WTC11 (cell line): Measurements from ENCODE around the gene BCAS3. TPM values are rescaled to one million over a fixed set of nuclear protein-coding genes. Genes with fewer than 3 reads are reported as not detected.

ENCODE experiments used
- ATAC-seq: fragments of 200-7000 bp; cut with Tn5 transposase; 2 replicates; pipeline ENCODE4 v1.10.0; 2021; ENCODE audit warnings: mild to moderate bottlenecking, moderate library complexity
- CTCF ChIA-PET: fragments of 300-600 bp; sonication (Branson Sonifier 250); formaldehyde crosslinking; loops from one replicate; lab custom pipeline; 2021; ENCODE audit warnings: antibody characterized with exemption; lab: Charles Lee
- POLR2A ChIA-PET: fragments of 350-600 bp; sonication (Branson Sonifier 250); formaldehyde crosslinking; loops from one replicate; lab custom pipeline; 2021; ENCODE audit warnings: antibody characterized with exemption; lab: Charles Lee
- DNase-seq: peaks from one replicate; pipeline ENCODE4 v3.0.0; 2021; ENCODE audit warnings: low spot score
- H3K27ac Mint-ChIP-seq: 2 replicates; pipeline ENCODE4 v1.8.0; 2021; ENCODE audit warnings: mixed read lengths
- H3K27me3 Mint-ChIP-seq: 2 replicates; pipeline ENCODE4 v1.8.0; 2021; ENCODE audit warnings: low read depth, mild to moderate bottlenecking, moderate library complexity, mixed read lengths
- H3K36me3 Mint-ChIP-seq: 2 replicates; pipeline ENCODE4 v1.8.0; 2021; ENCODE audit warnings: mixed read lengths
- H3K4me1 Mint-ChIP-seq: 2 replicates; pipeline ENCODE4 v1.8.0; 2022; ENCODE audit warnings: mixed read lengths
- H3K4me3 Mint-ChIP-seq: 2 replicates; pipeline ENCODE4 v1.8.0; 2021; ENCODE audit warnings: mild to moderate bottlenecking, moderate library complexity, mixed read lengths
- H3K9me3 Mint-ChIP-seq: 2 replicates; pipeline ENCODE4 v1.8.0; 2021; ENCODE audit warnings: mixed read lengths
- ETV6 ChIP-seq: sonication (generic); formaldehyde crosslinking; IDR thresholded peaks from 2 replicates; pipeline ENCODE4 v1.8.1; 2022; ENCODE audit warnings: mild to moderate bottlenecking, missing genetic modification reagents
- FOXK1 ChIP-seq: sonication (generic); formaldehyde crosslinking; IDR thresholded peaks from 2 replicates; pipeline ENCODE4 v1.8.0; 2022; ENCODE audit warnings: mild to moderate bottlenecking, moderate library complexity, missing genetic modification reagents
- IRF2 ChIP-seq: sonication (generic); formaldehyde crosslinking; IDR thresholded peaks from 2 replicates; pipeline ENCODE4 v1.8.0; 2022; ENCODE audit warnings: low read depth, missing genetic modification reagents, borderline replicate concordance
- KAT7 ChIP-seq: sonication (generic); formaldehyde crosslinking; IDR thresholded peaks from 2 replicates; pipeline ENCODE4 v1.8.1; 2023; ENCODE audit warnings: missing genetic modification reagents, mild to moderate bottlenecking, borderline replicate concordance
- NFE2L1 ChIP-seq: sonication (generic); formaldehyde crosslinking; IDR thresholded peaks from 2 replicates; pipeline ENCODE4 v1.8.1; 2023; ENCODE audit warnings: missing genetic modification reagents
- PRRX2 ChIP-seq: fragments of 250-450 bp; sonication (Bioruptor Pico); IDR thresholded peaks from 2 replicates; pipeline ENCODE4 v1.8.0; 2021; ENCODE audit warnings: mild to moderate bottlenecking
- TEAD4 ChIP-seq: sonication (generic); formaldehyde crosslinking; IDR thresholded peaks from 2 replicates; pipeline ENCODE4 v1.8.0; 2022; ENCODE audit warnings: mild to moderate bottlenecking, missing genetic modification reagents
- TP53 ChIP-seq: sonication (generic); formaldehyde crosslinking; IDR thresholded peaks from 2 replicates; pipeline ENCODE4 v1.8.1; 2023; ENCODE audit warnings: mild to moderate bottlenecking, missing genetic modification reagents
- ZNF416 ChIP-seq: fragments of 250-450 bp; sonication (Bioruptor Pico); IDR thresholded peaks from 2 replicates; pipeline ENCODE4 v1.9.0; 2021; ENCODE audit warnings: mild to moderate bottlenecking, inconsistent platforms
- total RNA-seq: library from RNA; stranded (reverse); gene quantifications from 3 replicates; pipeline ENCODE4 v1.2.3, GENCODE V29; 2021
- TF ChIP-seq, protein P1 (sequence below): fragments of 250-450 bp; sonication (Bioruptor Pico); conservative IDR thresholded peaks from 2 replicates; pipeline ENCODE4 v1.9.0; 2021; ENCODE audit warnings: mild to moderate bottlenecking
- TF ChIP-seq, protein P2 (sequence below): sonication (generic); formaldehyde crosslinking; IDR thresholded peaks from 2 replicates; pipeline ENCODE4 v1.8.1; 2023; ENCODE audit warnings: mild to moderate bottlenecking, moderate library complexity, missing genetic modification reagents
- TF ChIP-seq, protein P3 (sequence below): sonication (generic); formaldehyde crosslinking; IDR thresholded peaks from 2 replicates; pipeline ENCODE4 v1.8.1; 2023; ENCODE audit warnings: mild to moderate bottlenecking, missing genetic modification reagents, moderate library complexity
- TF ChIP-seq, protein P4 (sequence below): fragments of 250-450 bp; sonication (Bioruptor Pico); IDR thresholded peaks from 2 replicates; pipeline ENCODE4 v1.9.0; 2021; ENCODE audit warnings: moderate library complexity, mild to moderate bottlenecking, inconsistent platforms, borderline replicate concordance
- TF ChIP-seq, protein P5 (sequence below): sonication (generic); formaldehyde crosslinking; IDR thresholded peaks from 2 replicates; pipeline ENCODE4 v1.8.1; 2022; ENCODE audit warnings: low read depth, missing genetic modification reagents, borderline replicate concordance
- TF ChIP-seq, protein P6 (sequence below): sonication (generic); formaldehyde crosslinking; IDR thresholded peaks from 2 replicates; pipeline ENCODE4 v1.8.0; 2022; ENCODE audit warnings: mild to moderate bottlenecking, missing genetic modification reagents
- TF ChIP-seq, protein P7 (sequence below): fragments of 200-600 bp; IDR thresholded peaks from 2 replicates; pipeline ENCODE4 v1.8.0; 2022; ENCODE audit warnings: antibody characterized with exemption
- TF ChIP-seq, protein P8 (sequence below): fragments of 250-450 bp; sonication (Bioruptor Pico); IDR thresholded peaks from 2 replicates; pipeline ENCODE4 v2.1.2; 2022; ENCODE audit warnings: mild to moderate bottlenecking, moderate library complexity
- TF ChIP-seq, protein P9 (sequence below): sonication (generic); formaldehyde crosslinking; IDR thresholded peaks from 2 replicates; pipeline ENCODE4 v1.8.1; 2022; ENCODE audit warnings: mild to moderate bottlenecking, missing genetic modification reagents, moderate library complexity, borderline replicate concordance

Gene BCAS3
- total RNA-seq, 1 experiment from 2014 or later, result 15.5 TPM

DNA sequence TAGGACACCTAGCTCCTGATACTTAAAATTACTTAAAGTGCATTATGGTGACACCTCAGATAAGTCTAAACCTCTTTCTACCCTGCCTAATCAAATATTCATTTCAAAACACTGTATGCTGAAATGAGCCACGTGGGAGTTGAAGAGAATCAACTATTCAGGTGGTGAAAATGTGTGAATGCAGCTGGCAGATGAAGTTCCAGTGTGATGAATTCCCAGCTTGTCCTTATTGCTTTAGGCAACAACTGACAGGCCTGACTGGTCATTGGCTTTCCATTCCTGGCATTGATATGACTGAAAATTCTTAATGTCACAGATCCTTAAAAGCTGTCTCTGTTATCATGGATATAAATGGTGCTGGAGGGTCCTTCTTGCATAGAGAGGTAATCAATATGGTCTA is 420.1 kb downstream of the BCAS3 start:
- H3K27me3 Mint-ChIP-seq, result no peaks in the 10 kb centered on the region
- ChIA-PET POLR2A (no interaction called here), CTCF (no interaction called here)
- TF ChIP-seq FOXK1 (CRISPR knock-in tag) (no peak), ETV6 (CRISPR knock-in tag) (no peak), ZNF416 (CRISPR knock-in tag) (no peak), TP53 (CRISPR knock-in tag) (no peak), TEAD4 (CRISPR knock-in tag) (no peak)
- TF ChIP-seq, protein P1, sequence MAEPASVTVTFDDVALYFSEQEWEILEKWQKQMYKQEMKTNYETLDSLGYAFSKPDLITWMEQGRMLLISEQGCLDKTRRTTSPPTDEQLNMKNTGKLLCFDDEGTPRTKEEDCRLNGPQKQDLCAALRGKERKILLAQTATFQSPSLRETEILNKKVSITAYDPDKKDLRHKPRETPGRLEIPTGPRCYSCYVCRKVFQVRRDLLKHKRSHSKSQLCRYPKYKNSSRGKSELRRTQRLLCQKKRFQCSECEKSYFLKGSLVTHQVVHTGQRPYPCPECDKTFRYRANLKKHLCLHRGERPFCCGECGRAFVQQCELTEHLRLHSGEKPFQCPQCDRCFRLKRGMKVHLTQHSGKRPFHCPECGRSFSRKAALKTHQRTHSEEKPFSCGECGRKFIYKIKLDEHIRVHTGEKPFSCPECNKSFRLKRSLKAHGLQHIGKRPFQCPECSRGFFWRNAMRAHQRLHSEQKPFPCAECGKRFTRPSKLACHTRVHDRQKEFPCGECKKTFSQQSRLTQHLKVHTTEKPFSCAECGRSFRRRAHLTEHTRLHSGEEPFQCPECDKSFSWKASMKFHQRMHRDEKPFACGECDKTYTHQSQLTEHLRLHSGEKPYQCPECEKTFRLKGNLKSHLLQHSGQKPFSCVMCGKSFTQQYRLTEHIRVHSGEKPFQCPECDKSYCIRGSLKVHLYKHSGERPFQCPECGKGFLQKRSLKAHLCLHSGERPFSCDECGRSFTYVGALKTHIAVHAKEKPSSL (CRISPR knock-in tag), result no peak
- TF ChIP-seq, protein P2, sequence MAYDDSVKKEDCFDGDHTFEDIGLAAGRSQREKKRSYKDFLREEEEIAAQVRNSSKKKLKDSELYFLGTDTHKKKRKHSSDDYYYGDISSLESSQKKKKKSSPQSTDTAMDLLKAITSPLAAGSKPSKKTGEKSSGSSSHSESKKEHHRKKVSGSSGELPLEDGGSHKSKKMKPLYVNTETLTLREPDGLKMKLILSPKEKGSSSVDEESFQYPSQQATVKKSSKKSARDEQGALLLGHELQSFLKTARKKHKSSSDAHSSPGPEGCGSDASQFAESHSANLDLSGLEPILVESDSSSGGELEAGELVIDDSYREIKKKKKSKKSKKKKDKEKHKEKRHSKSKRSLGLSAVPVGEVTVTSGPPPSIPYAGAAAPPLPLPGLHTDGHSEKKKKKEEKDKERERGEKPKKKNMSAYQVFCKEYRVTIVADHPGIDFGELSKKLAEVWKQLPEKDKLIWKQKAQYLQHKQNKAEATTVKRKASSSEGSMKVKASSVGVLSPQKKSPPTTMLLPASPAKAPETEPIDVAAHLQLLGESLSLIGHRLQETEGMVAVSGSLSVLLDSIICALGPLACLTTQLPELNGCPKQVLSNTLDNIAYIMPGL, result no peak
- TF ChIP-seq, protein P3, sequence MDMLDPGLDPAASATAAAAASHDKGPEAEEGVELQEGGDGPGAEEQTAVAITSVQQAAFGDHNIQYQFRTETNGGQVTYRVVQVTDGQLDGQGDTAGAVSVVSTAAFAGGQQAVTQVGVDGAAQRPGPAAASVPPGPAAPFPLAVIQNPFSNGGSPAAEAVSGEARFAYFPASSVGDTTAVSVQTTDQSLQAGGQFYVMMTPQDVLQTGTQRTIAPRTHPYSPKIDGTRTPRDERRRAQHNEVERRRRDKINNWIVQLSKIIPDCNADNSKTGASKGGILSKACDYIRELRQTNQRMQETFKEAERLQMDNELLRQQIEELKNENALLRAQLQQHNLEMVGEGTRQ, result no peak
- TF ChIP-seq, protein P4, sequence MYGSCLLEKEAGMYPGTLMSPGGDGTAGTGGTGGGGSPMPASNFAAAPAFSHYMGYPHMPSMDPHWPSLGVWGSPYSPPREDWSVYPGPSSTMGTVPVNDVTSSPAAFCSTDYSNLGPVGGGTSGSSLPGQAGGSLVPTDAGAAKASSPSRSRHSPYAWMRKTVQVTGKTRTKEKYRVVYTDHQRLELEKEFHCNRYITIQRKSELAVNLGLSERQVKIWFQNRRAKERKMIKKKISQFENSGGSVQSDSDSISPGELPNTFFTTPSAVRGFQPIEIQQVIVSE (CRISPR knock-in tag), result no peak
- TF ChIP-seq, protein P5, sequence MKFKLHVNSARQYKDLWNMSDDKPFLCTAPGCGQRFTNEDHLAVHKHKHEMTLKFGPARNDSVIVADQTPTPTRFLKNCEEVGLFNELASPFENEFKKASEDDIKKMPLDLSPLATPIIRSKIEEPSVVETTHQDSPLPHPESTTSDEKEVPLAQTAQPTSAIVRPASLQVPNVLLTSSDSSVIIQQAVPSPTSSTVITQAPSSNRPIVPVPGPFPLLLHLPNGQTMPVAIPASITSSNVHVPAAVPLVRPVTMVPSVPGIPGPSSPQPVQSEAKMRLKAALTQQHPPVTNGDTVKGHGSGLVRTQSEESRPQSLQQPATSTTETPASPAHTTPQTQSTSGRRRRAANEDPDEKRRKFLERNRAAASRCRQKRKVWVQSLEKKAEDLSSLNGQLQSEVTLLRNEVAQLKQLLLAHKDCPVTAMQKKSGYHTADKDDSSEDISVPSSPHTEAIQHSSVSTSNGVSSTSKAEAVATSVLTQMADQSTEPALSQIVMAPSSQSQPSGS (CRISPR knock-in tag), result no peak
- TF ChIP-seq, protein P6, sequence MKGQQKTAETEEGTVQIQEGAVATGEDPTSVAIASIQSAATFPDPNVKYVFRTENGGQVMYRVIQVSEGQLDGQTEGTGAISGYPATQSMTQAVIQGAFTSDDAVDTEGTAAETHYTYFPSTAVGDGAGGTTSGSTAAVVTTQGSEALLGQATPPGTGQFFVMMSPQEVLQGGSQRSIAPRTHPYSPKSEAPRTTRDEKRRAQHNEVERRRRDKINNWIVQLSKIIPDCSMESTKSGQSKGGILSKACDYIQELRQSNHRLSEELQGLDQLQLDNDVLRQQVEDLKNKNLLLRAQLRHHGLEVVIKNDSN (CRISPR knock-in tag), result no peak
- ATAC-seq (no peak), DNase-seq (no peak)
- H3K4me3 Mint-ChIP-seq, result no peak overlapping the region
- H3K27ac Mint-ChIP-seq, result no peak overlapping the region
- peaks cover 3% of the 10 kb centered on the region for H3K9me3 Mint-ChIP-seq
- no peaks in the 10 kb centered on the region for H3K4me1 Mint-ChIP-seq
- no peaks in the 10 kb centered on the region for H3K36me3 Mint-ChIP-seq

DNA sequence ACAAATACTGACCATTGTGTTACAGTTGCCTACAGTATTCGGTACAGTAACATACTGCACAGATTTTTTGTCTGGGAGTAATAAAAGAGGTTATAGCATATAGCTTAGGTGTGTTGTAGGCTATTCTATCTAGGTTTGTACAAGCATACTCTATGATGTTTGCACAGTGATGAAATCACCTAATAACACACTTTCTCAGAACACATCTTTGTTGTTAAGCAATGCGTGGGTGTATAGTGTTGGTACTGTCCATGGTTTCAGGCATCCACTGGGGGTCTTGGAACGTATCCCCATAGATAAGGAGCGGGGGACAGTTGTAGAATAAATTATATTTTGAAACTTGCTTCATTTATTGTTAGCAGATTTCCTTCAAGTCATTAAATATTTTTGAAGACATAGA is 428.7 kb downstream of the BCAS3 start:
- Mint-ChIP-seq H3K27me3 (no peaks in the 10 kb centered on the region), H3K36me3 (peaks cover 8% of the 10 kb centered on the region), H3K4me1 (peaks cover 6% of the 10 kb centered on the region), H3K27ac (no peak overlapping the region), H3K9me3 (peaks cover 12% of the 10 kb centered on the region), H3K4me3 (no peak overlapping the region)
- no peak for ATAC-seq
- no peak for DNase-seq
- ChIA-PET POLR2A (interaction anchor here (0.6 kb wide), 1 partner anchor 505 kb away, joined by 4 read pairs; no protein-coding TSS in a partner anchor), CTCF (interaction anchor here (0.6 kb wide), 2 partner anchors 16 to 576 kb away, joined by 3 read pairs; no protein-coding TSS in a partner anchor)
- TF ChIP-seq, protein P3, result no peak
- TF ChIP-seq, protein P7, sequence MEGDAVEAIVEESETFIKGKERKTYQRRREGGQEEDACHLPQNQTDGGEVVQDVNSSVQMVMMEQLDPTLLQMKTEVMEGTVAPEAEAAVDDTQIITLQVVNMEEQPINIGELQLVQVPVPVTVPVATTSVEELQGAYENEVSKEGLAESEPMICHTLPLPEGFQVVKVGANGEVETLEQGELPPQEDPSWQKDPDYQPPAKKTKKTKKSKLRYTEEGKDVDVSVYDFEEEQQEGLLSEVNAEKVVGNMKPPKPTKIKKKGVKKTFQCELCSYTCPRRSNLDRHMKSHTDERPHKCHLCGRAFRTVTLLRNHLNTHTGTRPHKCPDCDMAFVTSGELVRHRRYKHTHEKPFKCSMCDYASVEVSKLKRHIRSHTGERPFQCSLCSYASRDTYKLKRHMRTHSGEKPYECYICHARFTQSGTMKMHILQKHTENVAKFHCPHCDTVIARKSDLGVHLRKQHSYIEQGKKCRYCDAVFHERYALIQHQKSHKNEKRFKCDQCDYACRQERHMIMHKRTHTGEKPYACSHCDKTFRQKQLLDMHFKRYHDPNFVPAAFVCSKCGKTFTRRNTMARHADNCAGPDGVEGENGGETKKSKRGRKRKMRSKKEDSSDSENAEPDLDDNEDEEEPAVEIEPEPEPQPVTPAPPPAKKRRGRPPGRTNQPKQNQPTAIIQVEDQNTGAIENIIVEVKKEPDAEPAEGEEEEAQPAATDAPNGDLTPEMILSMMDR, result no peak
- no peak for TF ChIP-seq NFE2L1 (CRISPR knock-in tag)
- TF ChIP-seq IRF2, result no peak
- TF ChIP-seq, protein P8, sequence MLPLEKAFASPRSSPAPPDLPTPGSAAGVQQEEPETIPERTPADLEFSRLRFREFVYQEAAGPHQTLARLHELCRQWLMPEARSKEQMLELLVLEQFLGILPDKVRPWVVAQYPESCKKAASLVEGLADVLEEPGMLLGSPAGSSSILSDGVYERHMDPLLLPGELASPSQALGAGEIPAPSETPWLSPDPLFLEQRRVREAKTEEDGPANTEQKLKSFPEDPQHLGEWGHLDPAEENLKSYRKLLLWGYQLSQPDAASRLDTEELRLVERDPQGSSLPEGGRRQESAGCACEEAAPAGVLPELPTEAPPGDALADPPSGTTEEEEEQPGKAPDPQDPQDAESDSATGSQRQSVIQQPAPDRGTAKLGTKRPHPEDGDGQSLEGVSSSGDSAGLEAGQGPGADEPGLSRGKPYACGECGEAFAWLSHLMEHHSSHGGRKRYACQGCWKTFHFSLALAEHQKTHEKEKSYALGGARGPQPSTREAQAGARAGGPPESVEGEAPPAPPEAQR (CRISPR knock-in tag), result no peak
- no peak for TF ChIP-seq PRRX2
- TF ChIP-seq, protein P9, sequence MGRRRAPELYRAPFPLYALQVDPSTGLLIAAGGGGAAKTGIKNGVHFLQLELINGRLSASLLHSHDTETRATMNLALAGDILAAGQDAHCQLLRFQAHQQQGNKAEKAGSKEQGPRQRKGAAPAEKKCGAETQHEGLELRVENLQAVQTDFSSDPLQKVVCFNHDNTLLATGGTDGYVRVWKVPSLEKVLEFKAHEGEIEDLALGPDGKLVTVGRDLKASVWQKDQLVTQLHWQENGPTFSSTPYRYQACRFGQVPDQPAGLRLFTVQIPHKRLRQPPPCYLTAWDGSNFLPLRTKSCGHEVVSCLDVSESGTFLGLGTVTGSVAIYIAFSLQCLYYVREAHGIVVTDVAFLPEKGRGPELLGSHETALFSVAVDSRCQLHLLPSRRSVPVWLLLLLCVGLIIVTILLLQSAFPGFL, result no peak
- TF ChIP-seq, protein P1 (CRISPR knock-in tag), result no peak
- no peak for TF ChIP-seq KAT7 (CRISPR knock-in tag)
